ENCODE results near the gene ZC3H12D. TPM values are rescaled to one million over a fixed set of nuclear protein-coding genes. Genes with fewer than 3 reads are reported as not detected.

ZC3H12D gene
- total and polyA plus RNA-seq, 2 of the 13 experiments (the other 11 are each of a cell fraction or from before 2014, with no cell fraction given) = 1.2 to 2.7 TPM

GRCh38 chr6:149484733-149485700 lies at the start of gene ZC3H12D (continued):
- TF ChIP-seq ZNF207 (IDR thresholded peaks at IDR 0.05; ENCODE audit: borderline replicate concordance) = no peak
- TF ChIP-seq ZNF280D (CRISPR knock-in tag; IDR thresholded peaks at IDR 0.05) = peak; percentile 82
- no peak; the same call in 1 of the 2 replicates for TF ChIP-seq HNF4G (IDR thresholded peaks at IDR 0.05; ENCODE audit: borderline replicate concordance, low read depth, low read length)
- TF ChIP-seq HNF4G (CRISPR knock-in tag; IDR thresholded peaks at IDR 0.05; ENCODE audit: borderline replicate concordance, low read depth) = peak; percentile 65; the same call in 1 of the 2 replicates
- peak; percentile 86 for TF ChIP-seq TBX2 (CRISPR knock-in tag; IDR thresholded peaks at IDR 0.05; ENCODE audit: borderline replicate concordance)
- peak; percentile 86; the same call in 1 of the 2 replicates for TF ChIP-seq DMAP1 (CRISPR knock-in tag; IDR thresholded peaks at IDR 0.05)
- TF ChIP-seq AKAP8 (CRISPR knock-in tag; IDR thresholded peaks at IDR 0.05) = peak; percentile 21
- peak; percentile 87 for TF ChIP-seq ZBTB39 (CRISPR knock-in tag; IDR thresholded peaks at IDR 0.05)
- peak; percentile 46; the same call in 1 of the 2 replicates for TF ChIP-seq SMAD3 (CRISPR knock-in tag; IDR thresholded peaks at IDR 0.05)
- no peak; the same call in 1 of the 2 replicates for TF ChIP-seq HMG20B (CRISPR knock-in tag; conservative IDR thresholded peaks at IDR 0.05)
- TF ChIP-seq GLI4 (CRISPR knock-in tag; IDR thresholded peaks at IDR 0.05; ENCODE audit: borderline replicate concordance) = peak; percentile 80; the same call in 1 of the 2 replicates
- TF ChIP-seq CREM (IDR thresholded peaks at IDR 0.05) = peak; percentile 65
- no peak for TF ChIP-seq CREM (CRISPR knock-in tag; IDR thresholded peaks at IDR 0.05)
- TF ChIP-seq ZNF362 (CRISPR knock-in tag; IDR thresholded peaks at IDR 0.05; ENCODE audit: borderline replicate concordance) = peak; percentile 97
- TF ChIP-seq KAT8 (CRISPR knock-in tag; IDR thresholded peaks at IDR 0.05) = peak; percentile 80
- TF ChIP-seq NFKB2 (CRISPR knock-in tag; IDR thresholded peaks at IDR 0.05; ENCODE audit: borderline replicate concordance) = peak; percentile 66; the same call in 1 of the 2 replicates
- TF ChIP-seq CSRNP1 (CRISPR knock-in tag; IDR thresholded peaks at IDR 0.05) = peak; percentile 90; the same call in 1 of the 2 replicates
- TF ChIP-seq BRF2 (CRISPR knock-in tag; IDR thresholded peaks at IDR 0.05) = peak; percentile 39; the same call in 1 of the 2 replicates
- TF ChIP-seq RNF2 (conservative IDR thresholded peaks at IDR 0.05; ENCODE audit: low read depth) = no peak; the same call in none of the 2 replicates

All from HepG2 (cell line).